Keratinocyte (primary cell): ENCODE results near the gene CD99L2. TPM values are rescaled to one million over a fixed set of nuclear protein-coding genes. Genes with fewer than 3 reads are reported as not detected.

Experiments
- DNase-seq: peaks from one replicate; pipeline ENCODE4 v3.0.0-alpha.2; 2011; ENCODE audit warnings: low read depth, missing footprints, low spot score
- FAIRE-seq: peaks from 2 replicates; lab custom pipeline; 2011; peaks lifted over from hg19 to GRCh38; lab: Jason Lieb, UNC
- H2AFZ ChIP-seq: 2 replicates; pipeline ENCODE4 v1.6.0; 2012; ENCODE audit warnings: low read length, control low read depth, inconsistent platforms; ENCODE audit not compliant: control insufficient read depth
- H3K27ac ChIP-seq: 2 replicates; pipeline ENCODE4 v1.5.1; 2011; ENCODE audit warnings: low read length; ENCODE audit not compliant: control insufficient read depth, insufficient read depth
- H3K27me3 ChIP-seq: 3 replicates; pipeline ENCODE4 v1.6.0; 2011; ENCODE audit warnings: low read length; ENCODE audit not compliant: control insufficient read depth, insufficient read depth; ENCODE audit errors: extremely low read depth
- H3K36me3 ChIP-seq, 2 experiments: 2 replicates in 1 of 2; 3 replicates in 1 of 2; pipeline ENCODE4 v1.5.1; 2011; ENCODE audit warnings: low read length in 2 of 2, mild to moderate bottlenecking in 1 of 2; ENCODE audit not compliant: control insufficient read depth in 2 of 2, insufficient read depth in 2 of 2; ENCODE audit errors: extremely low read depth in 1 of 2
- H3K4me1 ChIP-seq: 3 replicates; pipeline ENCODE4 v1.5.1; 2011; ENCODE audit warnings: low read length; ENCODE audit not compliant: control insufficient read depth, insufficient read depth; ENCODE audit errors: extremely low read depth
- H3K4me2 ChIP-seq: 3 replicates; pipeline ENCODE4 v1.6.0; 2011; ENCODE audit warnings: low read depth, low read length; ENCODE audit not compliant: control insufficient read depth, insufficient read depth; ENCODE audit errors: extremely low read depth
- H3K4me3 ChIP-seq, 3 experiments: fragments of 200-600 bp in 1 of 3; sonication (generic) in 1 of 3; 2 replicates in 2 of 3; 3 replicates in 1 of 3; pipeline ENCODE4 v1.5.1; 2011 to 2016; ENCODE audit warnings: low read length in 3 of 3, mild to moderate bottlenecking in 3 of 3, control low read depth in 2 of 3, inconsistent platforms in 1 of 3, low read depth in 1 of 3, mixed read lengths in 1 of 3, mixed run types in 1 of 3, moderate library complexity in 1 of 3; ENCODE audit not compliant: control insufficient read depth in 2 of 3, insufficient read depth in 2 of 3; ENCODE audit errors: extremely low read depth in 1 of 3
- H3K79me2 ChIP-seq: 2 replicates; pipeline ENCODE4 v1.6.0; 2012; ENCODE audit warnings: low read length; ENCODE audit not compliant: control insufficient read depth, insufficient read depth
- H3K9ac ChIP-seq: 3 replicates; pipeline ENCODE4 v1.6.0; 2011; ENCODE audit warnings: low read length; ENCODE audit not compliant: control insufficient read depth, insufficient read depth; ENCODE audit errors: extremely low read depth
- H3K9me1 ChIP-seq: 3 replicates; pipeline ENCODE4 v1.6.0; 2011; ENCODE audit warnings: low read length; ENCODE audit not compliant: control insufficient read depth, insufficient read depth; ENCODE audit errors: extremely low read depth
- H3K9me3 ChIP-seq: 2 replicates; pipeline ENCODE4 v1.5.1; 2012; ENCODE audit warnings: low read depth, low read length; ENCODE audit not compliant: control insufficient read depth
- H4K20me1 ChIP-seq: 3 replicates; pipeline ENCODE4 v1.6.0; 2011; ENCODE audit warnings: low read length; ENCODE audit not compliant: control insufficient read depth, insufficient read depth; ENCODE audit errors: extremely low read depth
- EZH2 ChIP-seq: IDR thresholded peaks from one replicate; pipeline ENCODE4 v1.6.1; 2012; ENCODE audit warnings: inconsistent platforms, mild to moderate bottlenecking, low read length, moderate library complexity
- dilution Hi-C: fragments of 300-500 bp; cut with MboI; formaldehyde crosslinking; loops from one replicate; pipeline ENCODE4 v1.7.0; 2020; ENCODE audit warnings: low sequenced_read_pairs; ENCODE audit not compliant: extremely low pct_ligation_motif_present
- polyA plus RNA-seq, 5 experiments: library from polyadenylated mRNA; depleted of rRNA in 3 of 5; stranded (reverse) in 3 of 5; stranded (forward) in 1 of 5; unstranded in 1 of 5; fragments of >200 nt; gene quantifications; 1 replicate in 1 of 5; 2 replicates in 3 of 5; 3 replicates in 1 of 5; pipeline versions ENCODE4 v1.2.1 to v1.2.3, GENCODE V29; 2011 to 2012; ENCODE audit warnings: missing spikeins in 2 of 5, low read depth in 1 of 5, low replicate concordance in 1 of 5
- TF ChIP-seq, protein P1 (sequence below), 3 experiments: IDR thresholded peaks in 1 of 3; conservative IDR thresholded peaks in 1 of 3; optimal IDR thresholded peaks in 1 of 3; 2 replicates in 2 of 3; 3 replicates in 1 of 3; pipeline versions ENCODE3 to v1.5.1; 2011; ENCODE audit warnings: low read length in 3 of 3, mild to moderate bottlenecking in 3 of 3, moderate library complexity in 2 of 3, control low read depth in 1 of 3, inconsistent platforms in 1 of 3; ENCODE audit not compliant: insufficient read depth in 2 of 3; ENCODE audit errors: extremely low read depth in 1 of 3

CD99L2 gene
- polyA plus RNA-seq, 1 donor (not counting 4 experiments of a cell fraction or from before 2014, with no cell fraction given): 14.4 TPM

DNA sequence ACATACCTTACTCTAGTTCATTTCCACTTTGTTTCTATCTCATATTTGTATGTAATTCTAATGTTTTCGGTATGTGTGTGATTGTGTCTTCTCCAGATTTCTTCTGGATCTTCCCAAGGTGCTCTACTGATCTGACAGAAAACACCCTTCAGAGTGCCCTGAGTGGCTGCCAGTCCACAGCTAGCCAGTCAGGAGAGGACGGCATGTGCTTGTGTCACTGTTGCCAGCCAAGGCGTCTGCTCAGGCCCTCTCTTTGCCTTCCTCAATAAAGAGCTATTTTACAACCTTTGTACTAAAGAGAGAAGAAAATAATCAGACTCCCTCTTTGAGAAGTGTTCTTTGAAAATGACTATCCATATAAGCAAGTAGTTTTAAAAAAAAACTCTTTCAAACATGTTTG, 29.0 kb downstream of the CD99L2 start:
- DNase-seq: no peak
- Histone ChIP-seq H3K27me3 (no peaks in the 10 kb centered on the region), H3K4me2 (no peak overlapping the region), H3K4me3 (no peak overlapping the region), H2AFZ (no peak overlapping the region), H3K9me1 (no peaks in the 10 kb centered on the region), H4K20me1 (no peaks in the 10 kb centered on the region), H3K4me1 (peaks cover 10% of the 10 kb centered on the region), H3K79me2 (peaks cover 13% of the 10 kb centered on the region), H3K9ac (no peak overlapping the region), H3K36me3 (no peaks in the 10 kb centered on the region), H3K9me3 (no peaks in the 10 kb centered on the region), H3K27ac (no peak overlapping the region)
- peak; percentile 26 for FAIRE-seq
- TF ChIP-seq EZH2: no peak
- TF ChIP-seq, protein P1, sequence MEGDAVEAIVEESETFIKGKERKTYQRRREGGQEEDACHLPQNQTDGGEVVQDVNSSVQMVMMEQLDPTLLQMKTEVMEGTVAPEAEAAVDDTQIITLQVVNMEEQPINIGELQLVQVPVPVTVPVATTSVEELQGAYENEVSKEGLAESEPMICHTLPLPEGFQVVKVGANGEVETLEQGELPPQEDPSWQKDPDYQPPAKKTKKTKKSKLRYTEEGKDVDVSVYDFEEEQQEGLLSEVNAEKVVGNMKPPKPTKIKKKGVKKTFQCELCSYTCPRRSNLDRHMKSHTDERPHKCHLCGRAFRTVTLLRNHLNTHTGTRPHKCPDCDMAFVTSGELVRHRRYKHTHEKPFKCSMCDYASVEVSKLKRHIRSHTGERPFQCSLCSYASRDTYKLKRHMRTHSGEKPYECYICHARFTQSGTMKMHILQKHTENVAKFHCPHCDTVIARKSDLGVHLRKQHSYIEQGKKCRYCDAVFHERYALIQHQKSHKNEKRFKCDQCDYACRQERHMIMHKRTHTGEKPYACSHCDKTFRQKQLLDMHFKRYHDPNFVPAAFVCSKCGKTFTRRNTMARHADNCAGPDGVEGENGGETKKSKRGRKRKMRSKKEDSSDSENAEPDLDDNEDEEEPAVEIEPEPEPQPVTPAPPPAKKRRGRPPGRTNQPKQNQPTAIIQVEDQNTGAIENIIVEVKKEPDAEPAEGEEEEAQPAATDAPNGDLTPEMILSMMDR (optimal IDR thresholded peaks at IDR 0.05 in 1 of 3, IDR thresholded peaks at IDR 0.05 in 1 of 3, conservative IDR thresholded peaks at IDR 0.05 in 1 of 3; ENCODE audit: extremely low read depth in 1 of 3, insufficient read depth in 2 of 3, low read length in 3 of 3): no peak
- dilution Hi-C loops: no loop called here

DNA sequence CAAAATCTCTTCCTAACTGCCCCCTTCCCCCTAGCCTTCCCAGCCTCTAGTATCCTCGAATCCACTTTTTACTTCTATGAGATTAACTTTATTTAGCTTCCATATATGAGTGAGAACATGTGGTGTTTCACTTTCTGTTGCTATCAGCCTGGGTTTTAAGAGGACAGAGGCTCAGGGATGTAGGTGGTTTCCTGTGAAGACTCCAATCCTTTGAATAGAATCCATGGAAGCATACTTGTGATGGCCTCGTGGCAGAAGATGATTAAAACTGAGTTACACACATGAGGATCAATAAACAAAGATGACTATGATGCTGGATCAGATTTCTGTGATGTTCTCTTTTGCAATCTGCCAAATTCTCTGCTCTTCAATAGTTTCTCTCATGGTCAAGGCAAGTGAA, 29.8 kb downstream of the CD99L2 start:
- Histone ChIP-seq H3K9ac (no peak overlapping the region), H3K4me2 (no peak overlapping the region), H3K79me2 (peaks cover 13% of the 10 kb centered on the region), H2AFZ (no peak overlapping the region), H3K9me3 (no peaks in the 10 kb centered on the region), H4K20me1 (no peaks in the 10 kb centered on the region), H3K36me3 (no peaks in the 10 kb centered on the region), H3K27ac (no peak overlapping the region), H3K27me3 (no peaks in the 10 kb centered on the region), H3K4me3 (no peak overlapping the region), H3K9me1 (no peaks in the 10 kb centered on the region), H3K4me1 (peaks cover 3% of the 10 kb centered on the region)
- FAIRE-seq (no peak), DNase-seq (no peak)
- dilution Hi-C loops: no loop called here
- no peak for TF ChIP-seq EZH2
- TF ChIP-seq, protein P1 (optimal IDR thresholded peaks at IDR 0.05 in 1 of 3, IDR thresholded peaks at IDR 0.05 in 1 of 3, conservative IDR thresholded peaks at IDR 0.05 in 1 of 3; ENCODE audit: extremely low read depth in 1 of 3, insufficient read depth in 2 of 3, low read length in 3 of 3): no peak
